HG03457 (cell line): ENCODE measurements around the gene PI4K2A.

Experiments
- ATAC-seq: cut with Tn5 transposase; IDR thresholded peaks from one replicate; pipeline ENCODE4 v1.9.1; 2021; ENCODE audit warnings: moderate number of reproducible peaks; ENCODE audit not compliant: unreplicated experiment

Gene PI4K2A

GRCh38 chr10:97703398-97704067 lies 63.1 kb downstream of the PI4K2A start:
- ATAC-seq: no peak

DNA sequence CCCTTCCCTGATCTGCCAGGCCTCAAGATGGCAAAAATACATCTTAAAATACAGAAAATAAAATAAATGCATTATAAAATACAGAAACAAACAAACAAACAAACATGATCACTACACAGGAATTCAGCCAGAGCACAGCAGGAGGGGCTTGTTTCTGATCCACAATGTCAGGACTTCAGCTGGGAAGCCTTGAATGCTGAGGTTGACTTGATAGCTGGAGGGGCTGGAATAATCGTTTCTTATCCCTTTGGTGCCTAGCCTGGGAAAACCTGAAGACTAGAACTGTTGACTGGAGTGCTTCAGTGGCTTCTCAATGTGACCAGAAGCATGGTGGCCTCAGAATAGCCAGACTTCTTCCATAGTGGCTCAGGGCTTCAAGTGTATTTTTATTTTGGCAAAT lies 63.9 kb downstream of the PI4K2A start:
- ATAC-seq: no peak

- ATAC-seq: no peak
Measured at GRCh38 chr10:97705006-97705670, 64.7 kb downstream of the PI4K2A start.

- no peak for ATAC-seq
Measured at GRCh38 chr10:97707134-97707861, 66.8 kb downstream of the PI4K2A start.

- ATAC-seq: no peak
Measured at GRCh38 chr10:97708167-97708566, 67.7 kb downstream of the PI4K2A start.

DNA sequence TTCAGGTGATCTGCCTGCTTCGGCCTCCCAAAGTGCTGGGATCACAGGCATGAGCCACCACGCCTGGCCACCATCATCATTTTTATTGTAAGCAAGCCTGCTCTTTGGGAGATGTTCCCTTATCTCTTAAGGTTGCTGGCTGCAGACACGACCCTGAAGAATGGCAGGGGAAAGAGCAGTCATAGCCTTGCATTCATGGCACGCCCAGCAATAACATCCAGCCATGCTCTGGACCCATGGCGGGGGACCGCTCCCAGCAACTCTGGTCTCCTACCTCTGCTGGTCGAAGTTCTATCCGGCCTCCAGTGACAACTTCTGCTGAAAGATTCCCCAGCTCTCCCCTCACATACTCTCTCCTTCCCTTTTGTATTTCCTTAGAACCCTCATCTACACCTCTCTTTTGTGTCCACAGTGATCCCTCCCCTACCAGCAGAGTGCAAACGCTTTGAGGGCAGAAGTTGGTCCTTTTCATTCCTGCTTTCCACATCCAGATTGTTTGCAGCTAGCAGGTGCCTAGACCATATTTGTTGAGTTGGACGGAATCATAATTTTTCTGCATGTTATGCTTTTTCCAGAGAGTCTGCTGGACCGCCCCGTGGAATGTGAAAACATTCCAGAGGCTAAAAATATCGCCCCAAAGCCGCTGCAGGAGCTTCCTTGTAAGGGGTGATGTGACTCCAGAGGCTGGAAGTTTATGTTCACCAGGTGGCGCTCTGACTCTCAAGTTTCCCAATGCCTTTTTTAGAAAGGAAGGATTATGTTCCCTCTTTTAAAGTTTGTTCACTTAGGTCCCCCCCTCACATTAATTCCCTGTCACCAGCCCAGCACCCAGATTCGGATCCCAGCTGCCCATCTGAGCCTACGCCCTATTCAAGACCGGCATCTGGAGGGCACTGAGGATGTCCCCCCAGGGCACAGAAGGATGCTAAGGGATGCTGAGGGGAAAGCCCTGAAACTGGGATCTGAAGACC lies 68.8 kb downstream of the PI4K2A start:
- ATAC-seq: no peak

GRCh38 chr10:97711640-97712572 lies 71.4 kb downstream of the PI4K2A start:
- no peak for ATAC-seq

- no peak for ATAC-seq
Measured at GRCh38 chr10:97713339-97713825, 72.9 kb downstream of the PI4K2A start, which contains the start of gene MARVELD1. Gene MARVELD1, plus strand, starts transcription at chr10:97713730. Its CDS starts 147 bp downstream, at chr10:97713877.

- ATAC-seq: no peak
Measured at GRCh38 chr10:97713826-97714400, 73.4 kb downstream of the PI4K2A start.

- no peak for ATAC-seq
Measured at GRCh38 chr10:97714401-97715258, 74.2 kb downstream of the PI4K2A start.

DNA sequence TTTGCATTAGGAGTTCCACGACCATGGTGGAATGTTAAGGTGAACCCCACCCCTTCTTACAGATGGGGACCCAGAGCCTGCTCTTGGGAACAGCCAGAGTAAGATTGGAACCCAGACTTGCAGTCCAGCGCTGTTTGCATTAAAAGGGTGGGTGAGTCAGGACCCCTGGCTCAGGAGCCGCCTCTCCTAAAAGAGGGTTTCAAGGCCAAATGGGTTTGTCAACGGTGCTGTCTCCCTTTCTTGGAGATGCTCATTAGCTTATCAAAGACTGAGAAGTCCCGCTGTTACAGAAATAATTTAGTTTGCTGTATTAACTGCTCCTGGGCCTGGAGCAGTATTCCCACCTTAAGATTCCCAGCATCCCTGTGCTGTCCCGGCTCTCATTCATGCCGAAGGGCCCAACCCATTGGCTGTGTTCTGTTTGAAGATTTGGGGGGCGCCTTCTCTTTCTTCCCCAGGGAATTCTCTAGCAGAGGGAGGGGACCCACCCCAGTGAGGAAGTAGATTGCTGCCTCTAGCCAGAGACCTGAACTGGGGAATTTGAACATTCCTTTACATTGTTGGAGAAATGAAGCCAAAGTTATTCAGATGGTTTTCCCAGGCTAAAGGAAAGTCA lies 74.9 kb downstream of the PI4K2A start:
- ATAC-seq: no peak

- no peak for ATAC-seq
Measured at GRCh38 chr10:97717627-97718026, 77.2 kb downstream of the PI4K2A start.

- ATAC-seq: no peak
Measured at GRCh38 chr10:97718178-97718577, 77.7 kb downstream of the PI4K2A start.

DNA sequence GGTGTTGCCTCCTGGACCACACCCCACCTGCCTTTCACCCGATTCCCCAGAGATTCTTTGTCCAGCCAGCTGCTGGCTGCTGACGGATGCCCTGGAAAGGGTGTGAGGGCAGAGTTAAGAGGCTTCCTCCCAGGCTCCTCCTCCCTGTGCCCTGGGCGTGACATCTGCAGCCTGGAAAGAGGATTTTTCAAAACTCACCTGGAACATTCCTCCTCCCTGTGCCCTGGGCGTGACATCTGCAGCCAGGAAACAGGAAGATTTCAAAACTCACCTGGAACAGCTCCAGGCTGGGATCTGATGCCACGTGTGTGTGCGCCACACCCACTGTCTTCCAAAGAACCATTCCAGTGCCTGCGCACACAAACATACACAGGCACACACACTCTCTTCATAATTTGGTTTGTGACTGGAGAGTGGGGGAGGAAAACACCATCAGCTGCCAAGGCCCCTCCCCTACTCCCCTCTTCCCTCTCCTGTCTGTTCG lies 78.2 kb downstream of the PI4K2A start:
- no peak for ATAC-seq

- ATAC-seq: no peak
Measured at GRCh38 chr10:97719602-97720001, 79.1 kb downstream of the PI4K2A start.

DNA sequence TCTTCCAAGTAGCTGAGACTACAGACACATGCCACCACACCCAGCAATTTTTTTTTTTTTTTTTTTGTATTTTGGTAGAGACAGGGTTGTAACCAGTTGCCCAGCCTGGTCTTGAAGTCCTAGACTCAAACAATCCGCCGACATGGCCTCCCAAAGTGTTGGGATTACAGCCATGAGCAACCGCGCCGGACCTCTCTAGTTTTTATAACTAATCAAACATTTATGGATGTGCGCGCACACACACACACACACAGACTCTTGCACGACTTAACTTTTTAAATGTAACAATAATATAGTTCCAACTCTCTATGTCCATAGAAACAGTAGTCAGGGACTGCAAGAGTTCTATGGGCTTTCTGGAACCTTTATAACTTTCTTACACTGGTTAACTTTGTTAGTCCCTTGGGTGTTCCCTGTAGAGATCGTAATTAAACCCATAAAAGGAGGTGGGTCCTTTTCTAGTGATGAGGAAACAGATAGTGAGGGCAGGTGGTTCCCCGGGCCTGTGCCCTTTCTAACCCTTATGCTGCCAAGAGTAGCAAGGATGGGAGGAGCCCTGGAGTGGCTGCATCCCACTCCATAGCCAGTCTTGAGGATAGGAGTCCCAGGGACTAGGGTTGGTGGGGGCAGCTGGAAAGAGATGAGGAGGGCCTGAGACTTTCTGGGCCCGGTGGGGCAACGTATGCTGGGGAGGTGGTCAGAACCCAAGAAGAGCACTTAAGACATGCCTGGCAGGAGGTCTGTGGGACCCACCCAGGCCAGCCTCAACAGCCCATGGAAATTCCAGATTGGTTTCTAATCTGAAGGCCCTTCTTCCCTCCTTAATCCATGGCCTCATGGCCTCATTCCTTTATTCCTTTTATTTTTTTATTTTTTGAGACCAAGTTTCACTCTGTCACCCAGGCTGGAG lies 81.7 kb downstream of the PI4K2A start:
- ATAC-seq: no peak

DNA sequence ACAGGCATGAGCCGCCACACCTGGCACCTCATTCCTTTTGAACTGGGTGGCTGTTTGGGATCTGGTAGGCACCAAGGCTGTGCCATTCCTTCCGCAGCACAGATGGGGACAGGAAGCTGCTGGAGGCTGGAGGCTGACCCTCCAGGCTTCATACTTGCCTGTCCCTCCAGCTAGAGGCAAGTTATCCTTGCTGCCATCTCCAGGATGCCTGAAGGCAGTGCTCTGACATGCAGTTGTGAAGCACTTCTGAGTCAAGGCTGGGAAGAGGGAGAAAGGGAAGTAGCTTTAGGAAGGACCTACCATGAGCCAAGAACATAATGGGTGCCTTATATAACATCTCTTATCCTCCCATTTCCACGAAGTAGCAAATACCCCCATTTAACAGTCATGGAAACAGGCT lies 82.5 kb downstream of the PI4K2A start:
- ATAC-seq: no peak
